ENCODE data around the gene CNTNAP2.

The CNTNAP2 gene

GRCh38 chr7:147428075-147428474 lies 1311.5 kb downstream of the CNTNAP2 start:
- no peak for DNase-seq

GRCh38 chr7:147429961-147430360 lies 1313.4 kb downstream of the CNTNAP2 start:
- no peak for DNase-seq

GRCh38 chr7:147432079-147432478 lies 1315.5 kb downstream of the CNTNAP2 start:
- DNase-seq: no peak

- DNase-seq: no peak
Observed at GRCh38 chr7:147432576-147432975, 1316.0 kb downstream of the CNTNAP2 start.

GRCh38 chr7:147436718-147437117 lies 1320.1 kb downstream of the CNTNAP2 start:
- no peak for DNase-seq

GRCh38 chr7:147438216-147438615 lies 1321.6 kb downstream of the CNTNAP2 start:
- no peak for DNase-seq

GRCh38 chr7:147443942-147444341 lies 1327.3 kb downstream of the CNTNAP2 start:
- no peak for DNase-seq

GRCh38 chr7:147452816-147453215 lies 1336.2 kb downstream of the CNTNAP2 start:
- DNase-seq: no peak

- no peak for DNase-seq
Observed at GRCh38 chr7:147465223-147465622, 1348.6 kb downstream of the CNTNAP2 start.

GRCh38 chr7:147472556-147472955 lies 1356.0 kb downstream of the CNTNAP2 start:
- no peak for DNase-seq

GRCh38 chr7:147474862-147475261 lies 1358.3 kb downstream of the CNTNAP2 start:
- no peak for DNase-seq

- no peak for DNase-seq
Observed at GRCh38 chr7:147477526-147477925, 1360.9 kb downstream of the CNTNAP2 start.

GRCh38 chr7:147478796-147479195 lies 1362.2 kb downstream of the CNTNAP2 start:
- no peak for DNase-seq

- DNase-seq: no peak
Observed at GRCh38 chr7:147483634-147484292, 1367.2 kb downstream of the CNTNAP2 start.

GRCh38 chr7:147485660-147486210 lies 1369.1 kb downstream of the CNTNAP2 start:
- DNase-seq: no peak

GRCh38 chr7:147492606-147493005 lies 1376.0 kb downstream of the CNTNAP2 start:
- no peak for DNase-seq

GRCh38 chr7:147496209-147496608 lies 1379.6 kb downstream of the CNTNAP2 start:
- DNase-seq: no peak

- no peak for DNase-seq
Observed at GRCh38 chr7:147497246-147497645, 1380.6 kb downstream of the CNTNAP2 start.

GRCh38 chr7:147498081-147498480 lies 1381.5 kb downstream of the CNTNAP2 start:
- DNase-seq: no peak

GRCh38 chr7:147509035-147509501 lies 1392.5 kb downstream of the CNTNAP2 start:
- no peak for DNase-seq

- DNase-seq: no peak
Observed at GRCh38 chr7:147509541-147510200, 1393.1 kb downstream of the CNTNAP2 start.

- DNase-seq: no peak
Observed at GRCh38 chr7:147510201-147510542, 1393.6 kb downstream of the CNTNAP2 start.

GRCh38 chr7:147510923-147511322 lies 1394.3 kb downstream of the CNTNAP2 start:
- no peak for DNase-seq

GRCh38 chr7:147513451-147513850 lies 1396.8 kb downstream of the CNTNAP2 start:
- DNase-seq: no peak
